ENCODE results near the gene PLK4.
"Not testable (repeated sequence)": the region's sequence is repeated elsewhere in the genome, so short reads cannot be mapped to it uniquely, and the experiment has no call there.

PLK4 gene

DNA sequence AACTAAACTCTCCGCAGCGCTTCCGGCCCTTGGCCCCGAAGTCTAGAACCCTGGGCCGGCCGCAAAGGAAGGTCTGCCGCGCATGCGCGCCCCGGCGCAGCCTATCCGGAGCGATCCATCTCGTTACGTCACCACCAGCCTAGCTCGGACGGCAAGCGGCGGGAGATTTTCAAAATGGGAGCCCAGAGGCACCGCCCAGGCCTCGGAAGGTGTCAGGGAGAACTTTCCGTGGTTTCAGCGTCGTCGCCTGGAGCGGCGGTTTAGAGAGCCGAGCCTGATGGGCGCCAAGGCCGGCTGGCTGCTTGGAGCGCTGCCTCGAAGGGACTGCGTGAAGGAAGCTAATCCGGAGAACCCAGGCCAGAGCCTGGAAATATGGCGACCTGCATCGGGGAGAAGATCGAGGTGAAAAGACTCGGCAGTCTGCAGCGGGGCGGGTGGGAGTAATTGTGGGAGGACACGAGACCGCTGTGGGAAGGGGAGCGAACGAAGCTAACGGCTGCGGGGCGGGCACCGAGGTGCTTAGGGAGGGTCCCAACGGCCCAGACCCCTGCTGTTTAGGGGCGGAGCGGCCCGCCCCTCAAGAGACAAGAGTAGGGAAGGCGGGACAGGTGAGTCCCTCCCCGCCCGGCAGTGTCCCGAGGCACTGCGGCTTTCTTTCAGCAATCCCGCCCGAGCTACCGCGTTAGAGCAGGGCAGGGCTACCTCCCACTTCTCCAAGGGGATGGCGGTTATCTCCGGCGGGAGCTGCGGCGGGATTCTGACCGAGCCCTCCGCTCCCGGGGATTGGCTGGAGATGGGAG, at the start of gene PLK4:
Gene PLK4 (plus strand): TSS at position 131 of the 800 bp plus-strand sequence. CDS start 242 bp downstream, at position 373.
- peak; percentile 93 for DNase-seq (ENCODE audit: low read depth)

DNA sequence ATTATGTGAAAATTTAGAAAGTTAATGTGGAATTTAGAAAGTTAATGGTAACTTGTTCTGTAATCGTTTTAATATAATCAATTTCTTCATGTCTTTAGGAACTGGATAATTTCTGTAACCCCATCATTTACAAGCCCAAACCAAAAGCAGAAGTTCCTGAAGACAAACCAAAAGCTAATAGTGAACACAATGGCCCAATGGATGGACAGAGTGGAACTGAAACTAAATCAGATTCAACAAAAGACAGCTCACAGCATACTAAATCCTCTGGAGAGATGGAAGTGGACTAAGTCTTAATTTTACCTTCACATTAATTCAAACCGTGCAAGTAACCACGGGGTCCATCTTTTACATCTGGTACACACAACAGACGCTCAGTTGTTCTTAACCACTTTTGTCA, 48.1 kb upstream of the PLK4 start:
- no peak for DNase-seq (ENCODE audit: low read depth)

DNA sequence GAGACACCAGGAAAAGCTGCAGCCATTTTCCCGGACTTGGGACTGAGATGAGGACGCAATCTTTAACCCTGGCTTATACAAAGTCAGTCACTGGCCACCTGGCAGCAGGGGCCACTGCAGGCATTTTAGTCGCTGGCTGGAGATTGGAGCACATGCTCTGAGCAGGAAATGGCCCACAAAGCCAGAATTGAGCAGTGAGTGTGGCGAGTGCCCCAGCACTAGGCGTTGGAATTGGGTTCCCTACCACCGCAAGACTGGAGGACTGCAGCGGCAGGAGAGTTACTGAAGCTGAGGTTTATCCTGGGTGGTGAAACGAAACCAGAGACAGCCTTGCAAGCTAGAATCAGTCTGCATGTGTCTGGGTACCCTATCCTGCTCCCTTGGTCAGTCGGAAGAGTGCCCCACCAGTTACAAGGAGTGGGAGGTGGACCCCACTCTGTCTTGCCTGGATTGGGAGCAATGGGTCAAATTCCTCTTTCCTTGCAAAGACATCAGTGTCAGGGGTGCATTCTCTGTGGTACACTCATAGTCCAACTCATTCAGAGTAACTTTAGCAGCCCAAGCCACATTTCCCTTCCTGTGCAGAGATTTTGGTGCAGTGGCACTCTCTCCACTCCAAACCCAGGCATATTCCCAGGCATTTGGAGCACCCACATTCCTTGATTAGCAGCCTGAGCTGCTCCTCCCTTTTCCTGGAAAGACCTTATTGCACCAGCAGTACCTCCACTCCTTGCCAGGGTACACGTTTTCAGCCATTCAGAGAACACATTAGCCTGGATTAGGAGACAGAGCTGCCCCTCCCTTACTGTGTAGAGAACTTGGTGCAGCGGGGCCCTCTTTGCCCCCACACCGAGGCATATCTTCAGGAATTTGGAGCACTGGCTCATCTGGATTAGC, 36.7 kb upstream of the PLK4 start:
- DNase-seq (ENCODE audit: low read depth) = no peak

DNA sequence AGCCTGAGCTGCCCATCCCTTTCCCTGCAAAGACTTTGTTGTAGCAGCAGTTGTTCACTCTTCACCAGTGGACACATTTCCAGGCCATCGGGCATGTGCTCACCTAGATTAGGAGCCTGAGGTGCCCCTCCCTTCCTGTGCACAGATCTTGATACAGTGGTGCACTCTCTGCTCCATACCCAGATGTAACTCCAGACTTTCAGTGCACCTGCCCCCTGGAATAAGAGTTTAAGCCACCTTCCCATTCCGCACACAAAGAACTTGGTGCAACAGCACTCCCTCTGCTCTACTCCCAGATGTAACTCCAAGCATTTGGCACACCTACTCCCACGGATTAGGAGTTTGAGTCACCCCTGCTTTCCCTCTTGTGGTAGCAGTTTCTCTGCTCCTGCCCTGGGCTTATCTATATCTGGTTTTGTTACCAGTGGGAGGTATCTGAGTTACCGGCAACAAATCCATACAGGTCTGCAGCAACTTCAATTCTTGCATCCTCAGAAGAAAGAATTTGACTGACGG, 36.0 kb upstream of the PLK4 start:
- no peak for DNase-seq (ENCODE audit: low read depth)

DNA sequence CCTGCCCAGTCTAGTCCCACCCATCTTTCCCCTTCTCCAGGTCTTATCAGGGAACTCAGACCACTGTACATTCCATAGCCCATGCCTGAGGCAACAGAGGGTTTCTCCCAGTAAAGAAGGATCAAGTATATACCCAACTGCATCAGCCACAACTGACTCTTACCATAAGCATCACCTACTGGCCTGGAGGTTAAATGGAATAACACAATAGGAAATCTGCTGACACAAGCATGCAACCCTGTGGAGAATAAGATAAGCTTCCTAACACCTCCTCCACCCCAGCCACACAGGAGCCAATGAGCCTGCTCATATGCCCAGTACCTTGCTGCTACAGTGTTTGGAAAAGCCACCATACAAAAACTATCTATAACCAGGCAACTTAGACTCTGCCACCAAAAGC, 34.6 kb upstream of the PLK4 start:
- no peak for DNase-seq (ENCODE audit: low read depth)

DNA sequence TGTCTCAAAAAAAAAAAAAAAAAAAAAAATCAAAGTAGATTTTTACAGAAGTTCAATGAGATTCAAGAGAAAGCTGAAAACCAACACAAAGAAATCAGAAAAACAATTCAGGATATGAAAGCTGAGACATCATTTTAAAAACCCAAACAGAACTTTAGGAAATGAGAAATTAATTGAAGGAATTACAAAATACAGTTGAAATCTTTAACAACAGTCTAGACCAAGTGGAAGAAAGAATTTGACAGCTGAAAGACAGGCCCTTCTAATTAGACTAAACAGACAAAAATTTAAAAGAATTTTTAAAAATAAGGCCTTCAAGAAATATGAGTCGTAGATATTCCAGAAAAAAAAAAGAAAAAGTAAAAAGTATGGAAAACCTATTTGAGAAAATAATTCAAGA, 33.9 kb upstream of the PLK4 start:
- DNase-seq (ENCODE audit: low read depth) = no peak

DNA sequence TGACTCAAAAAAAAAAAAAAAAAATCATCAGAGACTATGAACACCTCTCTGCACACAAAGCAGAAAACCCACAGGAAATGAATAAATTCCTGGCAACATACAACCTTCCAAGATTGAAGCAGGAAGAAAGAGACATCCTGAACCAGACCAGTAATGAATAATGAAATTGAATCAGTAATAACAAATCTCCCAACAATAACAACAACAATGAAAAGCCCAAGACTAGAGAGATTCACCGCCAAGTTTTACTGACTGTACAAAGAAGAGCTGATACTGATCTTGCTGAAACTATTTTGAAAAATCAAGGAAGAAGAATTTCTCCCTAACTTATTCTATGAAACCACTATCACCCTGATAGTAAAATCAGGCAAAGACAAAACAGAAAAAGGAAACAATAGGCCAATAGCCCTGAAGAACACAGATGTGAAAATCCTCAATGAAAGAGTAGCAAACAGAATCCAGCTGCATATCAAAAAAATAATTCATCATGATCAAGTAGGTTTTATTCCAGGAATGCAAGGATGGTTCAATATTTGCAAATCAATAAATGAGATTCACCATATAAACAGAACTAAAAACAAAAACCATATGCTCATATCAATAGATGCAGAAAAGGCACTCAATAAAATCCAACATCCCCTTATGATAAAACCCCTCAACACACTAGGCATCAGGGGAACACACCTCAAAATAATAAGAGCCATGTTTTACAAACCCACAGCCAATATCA, 31.0 kb upstream of the PLK4 start:
- no peak for DNase-seq (ENCODE audit: low read depth)

DNA sequence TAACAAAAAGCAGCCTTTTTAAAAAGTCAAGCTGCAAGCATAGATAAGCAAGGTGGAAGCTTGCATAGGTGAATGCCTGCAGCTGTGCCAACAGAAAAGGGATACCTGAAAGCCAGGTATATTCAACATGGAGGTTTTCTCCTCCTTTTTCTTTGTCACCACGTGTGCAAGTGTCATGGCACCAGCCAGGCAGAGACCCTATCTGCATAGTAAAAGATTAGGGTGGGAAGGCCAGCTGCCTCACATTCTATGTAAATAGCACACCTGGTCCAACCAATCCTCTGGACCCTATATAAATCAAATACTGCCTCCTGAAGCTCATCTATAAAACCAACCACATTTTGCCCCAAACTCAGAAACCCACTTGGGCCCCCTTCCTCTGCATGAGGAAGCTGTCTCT, 28.0 kb upstream of the PLK4 start:
- no peak for DNase-seq (ENCODE audit: low read depth)

DNA sequence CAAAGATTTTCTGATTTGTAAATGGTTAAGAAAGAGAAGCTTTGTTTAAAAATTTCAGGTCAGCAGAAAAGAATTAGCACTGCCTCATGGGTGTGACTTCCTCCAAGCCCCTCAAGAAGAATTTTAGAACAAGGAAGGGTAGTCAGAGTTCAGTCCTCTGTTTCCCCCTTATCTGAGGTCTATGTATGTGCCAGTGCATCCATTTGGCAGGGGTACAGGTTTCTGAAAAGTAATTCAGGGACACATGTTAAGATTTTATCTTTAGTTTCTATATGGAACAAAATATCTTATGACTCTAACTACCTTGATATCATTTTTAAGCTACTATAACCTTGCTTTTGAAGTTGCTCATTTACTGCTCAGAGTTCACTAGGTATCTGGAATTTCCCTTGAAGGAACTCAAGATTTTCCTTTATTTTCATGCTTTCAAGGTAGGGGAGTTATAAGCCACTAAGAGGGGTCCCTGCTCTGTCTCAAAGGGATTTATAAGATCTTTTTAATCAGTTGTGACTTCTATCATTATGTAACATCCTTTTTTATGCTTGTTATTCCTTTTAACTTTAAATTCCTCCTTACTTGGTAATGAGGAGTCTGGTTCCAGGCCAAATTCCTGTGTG, 24.4 kb upstream of the PLK4 start:
- no peak for DNase-seq (ENCODE audit: low read depth)

DNA sequence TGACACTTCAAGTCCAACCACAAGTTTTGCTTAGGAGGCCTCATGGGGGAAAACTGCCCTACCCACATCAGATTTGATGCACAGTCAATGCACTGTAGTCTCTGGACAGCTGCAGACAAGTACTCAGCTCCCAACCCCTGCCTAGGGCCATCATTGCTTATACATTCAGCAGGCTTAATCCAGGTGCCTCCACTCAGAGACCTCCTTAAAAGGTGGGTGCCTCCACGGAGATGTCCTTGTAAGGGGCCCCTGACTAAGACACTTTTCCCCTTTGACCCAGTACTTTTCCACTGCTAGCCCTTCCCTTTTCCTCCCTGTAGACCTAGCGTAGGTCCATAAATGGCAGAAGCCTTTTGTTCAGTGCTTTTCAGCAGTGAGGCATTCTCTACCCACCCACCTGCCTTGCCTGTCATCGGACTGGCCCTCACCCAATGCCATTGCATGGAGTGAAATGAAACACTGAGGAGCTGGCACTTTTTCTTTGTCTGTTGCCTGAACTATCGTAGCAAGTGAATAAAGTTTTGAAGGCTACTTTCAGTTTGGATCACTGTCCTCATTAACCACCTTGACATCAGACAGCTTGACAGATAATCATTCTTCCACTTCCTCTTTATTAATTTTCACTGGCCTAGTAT, 23.8 kb upstream of the PLK4 start:
- DNase-seq (ENCODE audit: low read depth) = no peak

DNA sequence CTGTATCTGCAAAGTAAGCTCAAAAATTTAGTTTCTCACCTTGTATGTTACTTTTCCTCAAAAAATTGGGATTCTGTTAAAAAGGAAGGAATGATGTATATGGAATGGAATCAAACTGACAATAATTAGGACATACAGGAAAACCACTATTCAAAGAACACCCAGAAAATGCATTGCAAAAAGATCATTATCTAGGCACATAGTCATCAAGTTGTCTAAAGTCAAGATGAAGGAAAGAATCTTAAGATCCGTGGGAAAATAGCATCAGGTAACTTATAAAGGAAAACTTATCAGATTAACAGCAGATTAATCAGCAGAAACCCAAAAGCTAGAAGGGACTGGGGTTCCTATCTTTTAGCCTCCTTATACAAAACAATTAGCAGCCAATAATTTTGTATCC, 23.1 kb upstream of the PLK4 start:
- DNase-seq (ENCODE audit: low read depth) = no peak

DNA sequence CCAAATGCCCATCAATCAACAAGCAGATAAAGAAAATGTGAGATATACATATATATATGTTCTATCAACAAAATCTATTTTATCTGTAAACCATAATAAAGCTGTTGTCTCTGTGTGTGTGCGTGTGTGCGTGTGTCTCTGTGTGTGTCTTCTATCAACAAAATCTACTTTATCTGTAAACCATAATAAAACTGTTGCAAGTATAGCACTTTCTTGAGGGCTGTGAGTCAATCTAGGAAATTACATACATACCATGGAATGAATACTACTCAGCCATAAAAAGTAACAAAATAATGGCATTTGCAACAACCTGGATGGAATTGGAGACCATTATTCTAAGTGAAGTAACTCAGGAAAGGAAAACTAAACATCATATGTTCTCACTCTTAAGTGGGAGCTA, 12.5 kb upstream of the PLK4 start:
- DNase-seq (ENCODE audit: low read depth) = no peak

DNA sequence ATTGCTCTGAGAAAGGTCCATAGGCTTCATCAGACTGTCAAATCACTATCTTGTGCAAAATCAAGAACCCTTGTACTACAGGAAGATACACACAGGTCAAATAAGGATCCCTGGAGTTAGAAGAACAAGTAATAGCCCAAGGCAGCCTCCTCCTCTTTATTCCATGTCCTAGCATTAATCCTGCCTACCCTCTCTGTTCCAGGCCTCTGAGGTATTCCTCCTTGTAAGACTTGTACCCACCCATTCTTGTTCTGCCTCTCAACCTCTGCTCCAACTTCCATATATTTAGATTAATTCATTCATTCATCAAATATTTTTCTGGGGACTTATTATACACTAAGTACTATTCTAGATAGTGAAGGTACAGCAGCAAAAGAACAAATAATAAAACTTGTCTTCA, 10.4 kb upstream of the PLK4 start:
- no peak for DNase-seq (ENCODE audit: low read depth)

DNA sequence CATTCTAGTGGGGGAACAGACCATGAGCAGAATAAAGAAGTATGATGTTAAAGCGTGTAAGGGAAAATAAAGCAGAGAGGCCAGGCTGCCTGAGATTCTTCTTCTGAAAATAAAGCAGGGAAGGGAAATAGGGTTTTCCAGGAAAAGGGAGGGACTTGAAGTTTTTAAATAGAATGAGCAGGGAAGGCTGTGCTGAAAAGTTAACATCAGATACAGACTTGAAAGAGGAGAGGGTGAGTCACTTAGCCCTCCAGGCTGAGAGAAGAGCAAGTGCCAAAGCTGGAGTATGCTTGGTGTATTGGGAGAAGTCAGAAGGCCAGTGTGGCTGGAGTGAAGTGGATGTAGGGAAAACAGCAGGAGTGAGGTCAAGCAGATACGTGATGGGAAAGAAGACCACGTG, 10.0 kb upstream of the PLK4 start:
- DNase-seq (ENCODE audit: low read depth) = no peak

DNA sequence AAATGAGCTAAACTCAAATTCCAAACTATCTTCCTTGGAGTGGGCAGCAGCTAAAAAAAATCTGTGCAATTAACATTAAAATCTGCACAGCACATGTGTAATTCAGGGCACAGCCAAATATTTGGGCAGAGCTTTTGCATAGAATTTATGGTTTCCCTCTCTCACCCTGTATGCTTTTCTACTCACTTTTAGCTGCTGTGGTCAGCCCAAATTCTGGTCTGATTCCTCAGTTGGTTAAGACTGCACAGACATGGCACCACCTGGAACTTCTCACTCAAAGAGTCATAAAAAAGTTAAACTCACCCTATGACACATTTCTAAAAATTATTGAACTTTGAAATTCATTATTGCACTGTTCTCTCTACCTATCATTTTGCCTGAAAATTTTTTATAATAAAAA, 4.9 kb upstream of the PLK4 start:
- no peak for DNase-seq (ENCODE audit: low read depth)

DNA sequence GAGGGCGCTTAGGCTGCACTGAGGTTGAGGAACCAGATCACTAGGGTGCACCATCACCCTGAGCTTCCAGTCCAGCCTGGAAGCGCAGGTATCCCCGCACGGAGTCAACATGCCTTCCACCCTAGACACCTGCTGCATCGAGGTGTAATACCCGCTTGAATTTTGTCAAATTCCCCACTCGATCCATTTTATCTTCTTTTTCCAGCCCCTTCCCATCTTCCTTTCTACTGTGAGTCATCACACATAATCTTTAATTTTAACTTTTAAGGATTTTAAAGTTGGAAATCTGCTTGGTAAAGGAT, 821 bp downstream of the PLK4 start:
- no peak for DNase-seq (ENCODE audit: low read depth)

DNA sequence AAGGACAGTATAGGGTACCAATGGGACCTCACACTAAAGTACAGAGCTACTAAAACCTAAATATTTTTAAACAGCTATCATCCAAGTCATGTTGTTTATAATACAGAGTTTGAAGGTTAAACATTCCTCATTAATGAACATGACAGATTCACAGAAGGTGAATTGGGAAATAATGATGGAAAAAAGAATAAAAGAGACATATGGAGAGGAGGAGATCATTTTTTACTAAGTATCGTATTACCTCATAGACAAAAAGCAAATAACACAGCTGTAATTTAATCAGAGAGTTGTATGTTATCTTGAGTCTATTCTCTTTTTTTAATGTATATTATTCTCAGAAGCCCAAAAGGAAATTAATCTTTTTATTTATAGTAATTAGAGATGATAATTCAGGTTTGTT, 7.9 kb downstream of the PLK4 start:
- DNase-seq (ENCODE audit: low read depth) = no peak

DNA sequence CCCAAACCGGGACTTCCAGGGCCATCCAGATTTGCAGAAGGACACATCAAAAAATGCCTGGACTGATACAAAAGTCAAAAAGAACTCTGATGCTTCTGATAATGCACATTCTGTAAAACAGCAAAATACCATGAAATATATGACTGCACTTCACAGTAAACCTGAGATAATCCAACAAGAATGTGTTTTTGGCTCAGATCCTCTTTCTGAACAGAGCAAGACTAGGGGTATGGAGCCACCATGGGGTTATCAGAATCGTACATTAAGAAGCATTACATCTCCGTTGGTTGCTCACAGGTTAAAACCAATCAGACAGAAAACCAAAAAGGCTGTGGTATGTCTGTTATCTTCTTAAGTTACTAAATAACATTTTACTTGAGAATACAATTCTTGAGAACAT, 9.2 kb downstream of the PLK4 start:
- no peak for DNase-seq (ENCODE audit: low read depth)

DNA sequence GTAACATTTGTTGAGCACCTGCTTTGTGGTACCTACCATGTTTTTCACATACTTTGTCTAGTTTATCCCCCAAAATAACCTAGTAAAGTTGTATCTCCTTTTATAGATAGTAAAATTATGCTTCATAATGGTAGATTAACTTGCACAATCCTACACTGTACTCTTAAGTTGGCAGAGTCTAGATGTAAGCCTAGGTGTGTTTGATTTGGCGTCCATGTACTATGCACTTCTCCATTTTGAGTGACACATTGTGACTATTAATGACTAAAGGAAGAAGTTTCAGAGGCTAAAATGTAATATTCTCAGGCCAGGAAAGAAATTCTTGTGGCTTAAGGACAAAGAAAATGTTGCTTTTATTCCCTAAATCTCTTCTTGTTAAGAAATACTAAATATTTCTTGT, 15.4 kb downstream of the PLK4 start:
- DNase-seq (ENCODE audit: low read depth) = no peak

DNA sequence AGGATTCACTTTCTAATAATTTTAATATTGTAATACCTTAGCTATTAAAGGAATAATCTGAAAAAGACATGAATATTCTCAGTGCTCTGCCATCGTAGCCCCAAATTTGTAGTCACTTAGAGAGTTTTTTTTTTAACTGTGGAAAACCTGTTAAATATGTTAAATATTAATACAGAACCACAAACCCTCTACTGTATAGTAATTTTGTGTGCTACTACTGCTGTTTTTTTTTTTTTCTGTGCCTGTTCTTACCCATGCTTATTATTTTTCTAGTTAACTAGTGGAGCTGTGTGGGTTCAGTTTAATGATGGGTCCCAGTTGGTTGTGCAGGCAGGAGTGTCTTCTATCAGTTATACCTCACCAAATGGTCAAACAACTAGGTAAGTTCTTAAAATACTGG, 15.8 kb downstream of the PLK4 start:
- no peak for DNase-seq (ENCODE audit: low read depth)

DNA sequence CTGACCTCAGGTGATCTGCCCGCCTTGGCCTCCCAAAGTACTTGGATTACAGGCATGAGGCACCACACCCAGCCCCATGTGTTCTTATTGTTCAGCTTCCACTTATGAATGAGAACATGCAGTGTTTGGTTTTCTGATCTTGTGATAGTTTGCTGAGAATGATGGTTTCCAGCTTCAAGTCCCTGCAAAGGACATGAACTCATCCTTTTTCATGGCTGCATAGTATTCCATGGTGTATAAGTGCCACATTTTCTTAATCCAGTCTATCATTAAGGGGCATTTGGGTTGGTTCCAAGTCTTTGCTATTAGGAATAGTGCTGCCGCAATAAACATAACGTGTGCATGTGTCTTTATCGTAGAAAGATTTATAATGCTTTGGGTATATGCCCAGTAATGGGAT, 19.0 kb downstream of the PLK4 start:
- not testable (repeated sequence) for DNase-seq (ENCODE audit: low read depth)

DNA sequence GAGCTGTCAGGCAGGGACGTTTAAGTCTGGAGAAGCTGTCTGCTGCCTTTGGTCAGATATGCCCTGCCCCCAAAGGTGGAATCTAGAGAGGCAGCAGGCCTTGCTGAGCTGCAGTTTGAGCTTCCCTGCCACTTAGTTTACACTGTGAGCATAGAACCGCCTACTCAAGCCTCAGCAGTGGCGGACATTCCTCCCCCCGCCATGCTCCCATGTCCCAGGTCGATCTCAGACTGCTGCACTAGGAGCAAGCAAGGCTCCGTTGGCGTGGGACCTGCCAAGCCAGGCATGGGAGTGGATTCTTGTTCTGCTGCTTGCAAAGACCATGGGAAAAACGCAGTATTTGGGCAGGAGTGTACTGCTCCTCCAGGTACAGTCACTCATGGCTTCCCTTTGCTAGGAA, 24.3 kb downstream of the PLK4 start:
- DNase-seq (ENCODE audit: low read depth) = no peak

All from activated T-cell treated with anti-CD3 and anti-CD28 coated beads for 24 hours (primary cell).